HG03571 (cell line): ENCODE results near the gene DIAPH2.
"Not testable (repeated sequence)": the region's sequence is repeated elsewhere in the genome, so short reads cannot be mapped to it uniquely, and the experiment has no call there.

Experiments used
- ATAC-seq: cut with Tn5 transposase; IDR thresholded peaks from one replicate; pipeline ENCODE4 v1.9.1; 2021; ENCODE audit not compliant: unreplicated experiment

DIAPH2 gene

DNA sequence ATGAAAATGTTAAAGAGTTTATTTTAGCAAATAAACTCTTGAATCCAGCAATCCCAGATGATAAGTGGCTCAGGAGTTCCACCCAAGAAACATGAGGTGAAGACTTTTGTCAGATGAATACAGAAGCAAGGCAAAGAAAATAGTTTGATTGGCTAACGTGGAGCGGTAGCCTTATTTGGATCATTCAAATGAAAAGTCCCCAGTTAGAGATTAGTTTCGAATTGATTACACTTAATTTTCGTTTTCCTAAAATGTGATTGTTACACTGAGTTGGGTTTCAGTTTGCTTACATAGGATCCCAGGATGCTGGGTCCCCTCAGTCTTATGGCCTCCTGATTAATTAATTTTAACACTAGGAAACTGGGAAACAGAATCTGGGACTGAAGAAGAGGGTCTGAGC, 122.7 kb downstream of the DIAPH2 start:
- ATAC-seq = no peak

DNA sequence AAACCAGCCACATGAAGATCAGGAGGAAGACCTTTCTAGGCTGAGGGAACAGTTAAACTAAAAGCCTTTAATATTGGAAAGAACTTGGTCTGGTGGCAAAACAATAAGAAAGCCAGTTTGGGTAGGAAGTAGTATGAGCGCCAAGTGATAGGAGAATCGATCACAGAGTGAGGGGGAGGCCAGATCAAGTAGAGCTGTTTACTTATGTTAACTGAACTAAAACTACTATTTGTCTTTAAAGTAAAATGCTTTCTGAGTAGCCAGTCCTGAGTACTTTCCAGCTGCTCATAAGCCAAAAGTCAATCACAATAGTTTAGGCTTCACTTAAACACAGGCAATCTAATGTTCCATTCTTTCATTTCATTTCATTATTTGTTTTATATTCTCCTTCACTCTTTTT, 136.3 kb downstream of the DIAPH2 start:
- ATAC-seq = no peak

DNA sequence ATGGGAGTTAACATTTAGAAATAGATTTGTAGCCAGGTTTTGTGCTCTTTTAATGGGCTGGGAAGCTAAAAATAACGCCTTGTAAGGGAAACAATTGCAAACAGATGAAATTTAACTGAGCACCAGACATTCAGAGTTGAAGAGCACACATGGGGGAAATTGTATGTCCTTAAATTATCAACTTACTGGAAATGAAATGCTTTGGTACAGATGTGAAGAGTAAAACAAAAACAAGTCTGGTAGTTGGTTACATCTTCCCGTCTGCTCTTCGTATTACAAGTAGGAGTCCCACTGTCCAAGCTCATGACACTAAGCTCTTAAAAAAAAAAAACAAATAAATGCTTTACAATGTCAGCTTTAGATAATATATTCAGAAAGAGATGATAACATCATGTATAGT, 139.5 kb downstream of the DIAPH2 start:
- no peak for ATAC-seq

DNA sequence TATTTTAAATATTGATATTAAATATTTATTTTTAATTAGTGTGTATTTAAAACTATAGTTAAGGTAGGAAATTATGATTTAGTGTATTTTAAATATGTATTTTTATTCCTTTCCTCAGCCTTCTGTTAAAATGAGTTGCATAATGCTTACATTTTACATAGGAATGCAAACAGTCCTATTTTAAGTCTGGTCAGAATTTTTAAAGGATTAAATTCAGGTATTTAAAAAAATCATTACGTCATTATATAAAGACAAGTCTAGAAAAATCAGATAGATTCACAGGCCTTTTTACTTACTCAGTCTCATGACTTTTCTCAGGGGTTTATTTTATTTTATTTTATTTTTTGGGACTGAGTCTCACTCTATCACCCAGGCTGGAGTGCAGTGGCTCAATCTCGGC, 148.7 kb downstream of the DIAPH2 start:
- ATAC-seq = no peak

DNA sequence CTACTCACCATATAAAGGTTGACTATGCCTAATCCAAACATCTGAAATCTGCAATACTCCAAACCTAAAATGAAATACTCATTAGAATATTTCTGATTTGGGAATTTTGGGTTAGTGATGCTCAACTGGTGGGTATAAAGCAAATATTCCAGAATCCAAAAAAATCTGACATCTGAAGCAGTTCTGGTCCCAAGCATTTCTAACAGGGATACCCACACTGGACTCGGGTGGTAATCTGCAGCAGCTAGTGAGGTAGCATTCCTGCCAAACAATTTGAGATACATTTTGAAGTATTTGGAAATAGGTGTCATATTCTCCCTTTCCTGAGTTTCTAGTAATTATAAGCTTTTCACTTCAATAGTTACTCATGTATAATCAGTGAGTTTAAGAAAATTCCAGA, 149.5 kb downstream of the DIAPH2 start:
- no peak for ATAC-seq

DNA sequence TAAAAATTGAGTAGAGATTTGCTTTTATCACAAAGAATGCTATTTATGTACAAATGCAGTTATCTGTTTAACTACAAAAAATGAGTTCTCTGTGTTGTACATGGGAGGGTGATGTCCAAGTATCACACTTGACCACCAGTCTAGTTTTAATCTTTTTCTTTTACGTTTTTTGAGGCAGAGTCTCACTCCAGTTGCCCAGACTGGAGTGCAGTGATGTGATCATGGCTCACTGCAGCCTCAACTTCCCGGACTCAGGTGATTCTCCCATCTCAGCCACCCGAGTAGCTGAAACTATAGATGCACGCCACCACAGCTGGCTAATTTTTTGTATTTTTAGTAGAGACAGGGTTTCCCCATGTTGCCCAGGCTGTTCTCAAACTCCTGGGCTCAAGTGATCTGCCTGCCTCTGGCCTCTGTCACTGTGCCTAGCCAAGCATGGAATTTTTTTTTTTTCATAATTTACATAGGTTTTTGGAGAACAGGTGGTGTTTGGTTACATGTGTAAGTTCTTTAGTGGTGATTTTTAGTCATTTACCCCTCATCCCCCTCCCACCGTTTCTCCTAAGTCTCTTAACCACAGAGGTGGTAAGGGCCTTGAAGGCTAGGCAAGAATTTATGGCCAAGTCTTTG, 151.1 kb downstream of the DIAPH2 start:
- peak; percentile 73 for ATAC-seq

DNA sequence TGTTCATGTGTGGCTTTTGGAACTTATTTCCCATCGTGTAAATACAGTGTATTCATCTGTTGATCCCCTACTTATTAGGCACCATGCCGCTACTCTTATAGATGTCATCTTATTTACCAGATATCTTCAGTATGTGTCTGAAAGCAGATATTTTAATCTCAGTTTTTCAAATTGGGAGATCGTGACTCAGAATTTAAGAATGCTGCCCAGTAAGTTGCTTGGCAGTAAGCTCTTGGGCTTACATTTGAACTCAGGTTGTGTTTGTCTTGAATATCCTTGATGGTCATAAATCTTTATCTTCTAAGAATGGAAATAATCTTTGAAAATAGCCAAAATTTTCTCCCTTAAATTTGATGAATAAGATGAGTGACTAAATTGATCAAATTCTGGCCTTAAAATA, 153.2 kb downstream of the DIAPH2 start:
- ATAC-seq = no peak

DNA sequence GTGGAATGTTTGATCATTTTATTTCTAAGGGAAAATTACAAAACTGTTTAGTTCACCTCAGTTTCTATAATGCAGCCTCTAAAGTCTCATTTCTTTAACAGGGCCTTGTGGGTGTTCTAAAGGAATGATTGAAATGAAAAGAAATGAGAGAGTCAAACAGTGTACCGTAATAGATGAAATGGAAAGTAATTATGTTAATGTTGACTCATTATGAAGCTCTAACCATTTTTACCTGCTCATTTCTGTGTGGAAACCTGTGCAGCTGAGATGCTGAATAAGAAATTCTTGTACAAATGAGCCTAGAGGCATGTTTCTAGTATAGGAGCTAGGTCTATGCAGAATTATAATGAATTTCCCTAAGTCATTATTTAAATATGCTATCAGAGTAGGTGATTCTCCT, 153.9 kb downstream of the DIAPH2 start:
- ATAC-seq = no peak

DNA sequence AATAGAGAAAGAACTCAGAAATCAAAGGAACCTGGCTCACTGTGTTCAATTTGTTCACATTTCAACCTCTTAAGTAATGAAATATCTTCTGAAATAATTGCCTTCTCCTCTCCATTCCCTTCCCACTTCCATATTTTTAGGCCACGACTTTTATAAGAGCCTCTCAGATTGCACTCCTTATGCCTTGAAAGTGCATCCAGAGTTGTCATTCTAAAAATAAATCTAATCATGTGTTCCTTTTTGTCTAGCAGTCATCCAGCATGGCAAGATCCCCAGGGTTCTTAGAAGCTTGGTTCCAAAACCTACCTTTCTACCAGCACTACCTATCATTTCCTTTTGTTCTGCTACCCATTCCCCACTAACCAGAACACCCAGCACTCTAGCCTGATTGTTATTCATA, 156.7 kb downstream of the DIAPH2 start:
- ATAC-seq = no peak

DNA sequence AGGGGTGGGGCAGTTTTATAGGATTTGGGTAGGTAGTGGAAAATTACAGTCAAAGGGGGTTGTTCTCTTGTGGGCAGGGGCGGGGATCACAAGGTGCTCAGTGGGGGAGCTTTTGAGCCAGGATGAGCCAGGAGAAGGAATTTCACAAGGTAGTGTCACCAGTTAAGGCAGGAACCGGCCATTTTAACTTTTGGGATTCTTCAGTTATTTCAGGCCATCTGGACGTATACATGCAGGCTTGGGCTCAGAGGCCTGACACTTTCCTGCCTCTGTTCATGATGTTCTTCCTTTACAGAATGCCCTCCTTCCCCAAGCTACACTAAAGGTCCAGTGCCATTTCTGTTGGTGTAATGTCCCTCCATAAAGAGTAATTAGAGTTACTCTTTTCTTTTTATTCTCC, 157.2 kb downstream of the DIAPH2 start:
- not testable (repeated sequence) for ATAC-seq

DNA sequence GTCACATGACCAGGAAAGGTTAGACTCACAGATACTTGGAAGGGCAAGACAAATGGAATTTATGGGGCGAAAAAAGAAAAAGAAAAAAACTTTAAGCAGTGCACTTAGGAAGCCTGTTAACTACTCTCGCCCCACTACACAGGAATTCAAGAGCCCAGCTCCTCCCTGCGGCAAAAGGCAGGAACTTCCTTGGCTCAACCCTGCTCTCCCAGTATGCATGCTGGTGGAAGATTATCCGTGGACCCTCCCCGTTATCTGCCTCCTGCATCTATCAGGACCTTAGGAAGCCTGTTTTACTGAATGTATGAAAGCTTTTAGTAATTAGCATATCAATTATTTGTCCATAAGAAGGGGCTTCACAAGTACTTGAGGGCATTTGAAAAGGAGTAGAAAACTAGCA, 158.9 kb downstream of the DIAPH2 start:
- ATAC-seq = no peak

DNA sequence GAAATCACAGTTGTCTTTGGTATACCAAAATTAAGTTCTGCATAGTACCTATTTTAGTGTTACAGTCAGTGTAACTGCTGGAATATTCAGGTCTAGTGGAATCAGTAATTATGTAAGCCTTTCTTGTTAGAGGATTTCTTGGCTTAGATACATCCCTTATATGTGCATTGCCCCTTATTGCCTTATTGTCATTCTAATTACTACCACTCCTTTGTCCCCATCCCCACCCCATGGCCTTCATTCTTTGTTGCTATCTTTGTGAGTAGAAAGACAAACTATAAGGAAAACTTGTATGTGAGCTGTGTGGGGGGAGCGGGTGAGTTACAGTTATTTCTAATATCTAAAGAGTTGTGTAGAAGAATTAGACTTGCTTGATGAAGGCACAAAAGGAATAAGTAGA, 162.2 kb downstream of the DIAPH2 start:
- ATAC-seq = no peak

DNA sequence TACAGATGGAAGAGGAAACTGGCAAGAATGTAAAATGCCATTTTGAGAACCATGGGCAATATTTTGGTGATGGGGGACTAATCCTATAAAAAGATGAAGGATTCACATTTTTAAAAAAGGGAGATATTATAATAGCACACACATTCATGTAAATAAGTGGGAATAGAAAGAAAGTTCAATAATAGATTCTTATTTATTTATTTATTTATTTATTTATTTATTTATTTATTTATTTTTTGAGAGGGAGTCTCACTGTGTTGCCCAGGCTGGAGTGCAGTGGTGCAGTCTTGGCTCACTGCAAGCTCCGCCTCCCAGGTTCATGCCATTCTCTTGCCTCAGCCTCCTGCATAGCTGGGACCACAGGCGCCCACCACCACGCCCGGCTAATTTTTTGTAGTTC, 174.8 kb downstream of the DIAPH2 start:
- not testable (repeated sequence) for ATAC-seq

DNA sequence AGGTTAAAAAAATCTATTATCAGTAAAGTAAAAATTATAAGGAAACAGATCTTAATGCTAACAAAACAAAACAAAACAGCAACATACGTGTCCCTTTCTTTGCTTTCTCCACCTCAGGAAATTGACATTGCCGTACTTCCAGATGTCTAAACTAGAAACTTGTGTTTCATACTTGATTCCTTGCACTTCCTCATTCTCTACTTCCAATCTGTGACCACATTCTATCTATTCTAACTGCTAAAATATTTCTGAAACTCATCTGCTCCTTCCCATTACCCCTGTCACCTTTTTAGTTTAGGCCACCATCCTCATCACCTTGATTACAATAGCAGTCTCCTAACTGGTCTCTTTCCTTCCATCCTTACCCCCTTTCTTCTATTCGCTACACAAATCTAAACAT, 176.6 kb downstream of the DIAPH2 start:
- ATAC-seq = no peak

DNA sequence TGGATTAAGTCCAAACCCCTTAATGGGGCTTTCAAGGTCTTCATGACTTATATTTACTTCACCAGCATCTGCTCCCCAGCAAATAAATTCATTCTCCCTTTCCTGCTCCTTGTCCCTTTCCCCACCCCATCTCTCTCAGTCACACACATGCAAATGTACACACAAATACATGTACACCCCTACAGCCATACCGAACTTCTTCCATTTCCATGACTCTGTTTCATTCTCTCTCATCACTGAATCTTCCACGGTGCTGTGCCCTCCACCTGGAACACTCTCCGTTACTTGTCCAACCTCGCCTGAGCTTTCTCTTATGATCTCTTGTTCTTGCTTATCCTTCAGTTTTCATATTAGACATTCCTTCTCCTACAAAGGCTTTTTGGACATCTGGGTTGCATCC, 177.0 kb downstream of the DIAPH2 start:
- no peak for ATAC-seq

DNA sequence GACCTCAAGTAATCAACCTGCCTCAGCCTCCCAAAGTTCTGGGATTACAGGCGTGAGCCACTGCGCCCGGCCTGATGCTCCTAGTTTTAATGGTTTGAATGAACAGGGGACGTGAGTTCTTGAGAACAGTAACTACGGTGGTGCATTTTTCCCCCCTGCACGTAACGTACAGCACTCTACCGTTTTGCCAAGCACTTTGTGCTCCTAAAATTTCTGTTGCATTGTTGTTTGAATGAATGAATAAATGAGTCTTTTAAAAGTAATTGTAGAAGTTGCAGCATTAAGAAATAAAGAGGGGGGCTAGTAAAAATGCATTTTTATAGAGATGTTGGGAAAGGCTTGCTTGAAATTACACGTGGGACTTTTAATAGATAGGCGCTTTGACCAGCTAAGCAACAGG, 199.0 kb downstream of the DIAPH2 start, which contains the start of gene RPA4:
RPA4 (plus strand) TSS at position 301 of the 400 bp plus-strand sequence. CDS start 403 bp downstream, outside the sequence.
- ATAC-seq = no peak

DNA sequence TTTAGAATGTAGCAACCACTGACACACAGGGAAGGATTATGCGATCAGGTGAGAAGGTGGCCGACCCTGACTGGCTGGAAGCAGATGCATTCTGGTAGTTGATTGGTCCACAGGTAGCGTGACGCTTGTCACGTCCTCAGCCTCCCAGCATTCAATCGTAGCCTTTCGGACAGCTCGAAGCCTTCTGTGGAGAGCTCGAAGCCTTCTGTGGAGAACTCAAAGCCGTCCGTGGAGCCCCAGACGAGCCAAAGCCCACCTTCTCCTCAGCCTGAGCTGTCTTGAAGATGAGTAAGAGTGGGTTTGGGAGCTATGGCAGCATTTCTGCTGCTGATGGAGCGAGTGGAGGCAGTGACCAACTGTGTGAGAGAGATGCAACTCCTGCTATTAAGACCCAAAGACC, 199.4 kb downstream of the DIAPH2 start:
- ATAC-seq = no peak

DNA sequence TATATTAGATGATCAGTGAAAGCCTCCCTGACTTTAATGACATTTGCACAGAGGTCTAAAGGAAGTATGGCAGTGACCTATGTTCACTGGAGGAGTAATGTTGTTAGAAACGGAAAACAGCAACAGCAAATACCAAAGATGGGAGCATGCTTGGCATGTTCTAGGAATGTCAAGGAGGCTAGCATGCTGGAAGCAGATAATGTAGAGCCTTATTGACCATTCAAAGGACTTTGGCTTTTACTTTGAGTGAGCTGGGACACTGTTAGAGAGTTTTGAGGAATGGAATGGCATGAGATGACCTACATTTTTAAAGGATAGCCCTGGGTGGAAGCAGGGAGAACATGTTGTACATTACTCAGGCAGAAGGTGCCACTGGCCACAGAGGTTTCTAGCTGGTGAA, 205.1 kb downstream of the DIAPH2 start:
- ATAC-seq = no peak

DNA sequence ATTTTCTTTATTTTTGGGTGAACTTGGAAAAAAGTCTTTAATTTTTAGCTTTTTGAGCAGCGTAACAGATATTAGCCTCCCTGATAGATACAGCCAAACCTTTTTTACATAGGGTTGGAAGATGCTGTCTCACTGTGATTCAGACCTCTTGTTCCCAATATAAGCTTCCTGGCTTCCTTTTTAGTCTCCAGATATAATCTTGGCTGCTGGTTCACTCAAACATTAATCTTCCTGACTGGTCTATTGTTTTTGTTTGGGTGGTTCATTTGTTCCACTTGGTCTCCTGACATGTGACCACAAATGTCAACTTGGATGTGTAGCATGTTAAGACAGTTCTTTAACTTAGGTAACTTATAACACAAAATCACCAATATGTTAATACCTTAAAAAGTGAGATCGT, 222.1 kb downstream of the DIAPH2 start:
- ATAC-seq = no peak

DNA sequence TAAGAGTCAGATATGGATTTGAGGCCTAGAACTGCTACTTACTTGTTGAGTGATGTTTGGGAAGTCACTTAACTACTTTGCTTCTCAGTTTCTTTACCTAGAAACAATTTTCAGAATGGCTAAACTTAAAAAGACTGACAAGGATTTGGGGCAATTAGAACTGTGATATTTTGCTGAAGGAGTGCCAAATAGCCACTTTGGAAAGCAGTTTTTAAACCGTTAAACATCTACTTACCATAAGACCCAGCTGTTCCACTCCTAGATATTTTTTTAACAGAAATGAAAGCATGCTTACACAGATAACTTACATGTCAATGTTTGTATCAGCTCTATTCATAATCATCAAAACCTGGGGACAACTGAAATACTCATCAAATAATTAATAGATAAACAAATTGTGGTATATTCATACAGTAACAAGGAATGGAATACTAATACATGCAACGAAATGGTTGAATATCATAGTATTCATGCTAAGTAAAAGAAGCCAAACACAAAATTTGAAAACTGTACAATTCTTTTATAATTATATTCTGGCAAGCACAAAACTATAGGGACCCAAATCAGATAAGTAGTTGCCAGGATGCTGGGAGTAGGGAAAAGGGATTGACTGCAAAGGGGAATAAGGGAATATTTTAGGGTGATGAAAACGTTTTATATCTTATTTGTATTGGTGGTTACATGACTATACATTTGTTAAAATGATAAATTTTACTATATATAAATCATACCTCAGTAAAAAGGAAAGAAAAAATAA, 223.1 kb downstream of the DIAPH2 start:
- ATAC-seq = no peak

DNA sequence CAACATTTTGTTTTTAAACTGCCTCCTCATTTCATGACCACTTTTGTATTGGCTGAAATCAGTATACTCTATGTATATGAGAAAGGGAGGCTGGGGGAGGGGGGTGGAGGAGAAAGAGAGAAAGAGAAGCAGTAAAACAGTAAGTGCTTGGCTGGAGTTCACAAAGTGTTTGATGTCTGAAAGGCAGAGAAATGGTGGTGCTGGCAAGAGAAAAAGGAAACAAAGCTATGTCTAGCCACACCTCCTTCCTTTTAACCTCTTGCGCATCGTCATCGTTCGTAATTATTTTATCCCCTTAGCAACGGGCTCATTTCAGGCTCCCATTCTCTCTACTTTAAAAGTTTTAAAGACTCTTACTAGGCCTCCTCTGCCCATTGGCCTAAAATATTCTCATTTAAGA, 224.6 kb downstream of the DIAPH2 start:
- ATAC-seq = no peak

DNA sequence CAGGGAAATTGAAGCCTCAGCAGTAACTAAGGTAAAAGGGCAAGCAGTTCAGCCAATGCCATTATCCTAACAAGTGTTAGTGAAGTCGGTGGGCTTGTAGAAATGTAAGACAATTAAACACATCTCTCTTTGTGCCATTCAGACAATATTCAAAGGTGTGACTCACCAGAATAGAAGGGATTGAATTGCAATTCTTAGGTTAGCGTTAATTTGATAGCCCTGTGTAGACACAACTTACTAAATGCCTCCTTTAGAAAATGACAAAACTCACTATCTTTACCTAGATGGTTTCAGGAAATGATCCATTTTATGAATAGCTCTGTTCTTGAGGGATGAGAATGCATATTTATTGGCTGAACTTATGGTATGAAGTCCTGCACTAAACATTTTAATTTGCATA, 234.2 kb downstream of the DIAPH2 start:
- no peak for ATAC-seq

DNA sequence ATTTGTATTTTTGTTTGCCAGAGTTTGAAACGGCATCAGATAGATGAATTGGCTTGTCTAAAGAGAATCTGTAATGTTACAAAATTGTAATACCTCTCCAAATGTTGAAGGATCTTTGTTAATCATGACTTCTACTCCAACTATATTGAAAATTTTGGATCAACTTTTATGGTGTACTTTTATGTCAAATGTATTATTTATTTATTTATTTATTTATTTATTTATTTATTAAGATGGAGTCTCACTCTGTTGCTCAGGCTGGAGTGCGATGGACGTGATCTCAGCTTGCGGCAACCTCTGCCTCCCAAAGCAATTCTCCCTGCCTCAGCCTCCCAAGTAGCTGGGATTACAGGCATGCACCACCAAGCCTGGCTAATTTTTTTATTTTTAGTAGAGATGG, 235.0 kb downstream of the DIAPH2 start:
- ATAC-seq = no peak
